ENCODE measurements around the gene FBXL17.

GRCh38 chr5:108315829-108316228, 66.1 kb downstream of the FBXL17 start:
- TF ChIP-seq CTCF (IDR thresholded peaks at IDR 0.05): no peak
- TF ChIP-seq POLR2A (IDR thresholded peaks at IDR 0.05): no peak

Data from Peyer's patch (tissue), 4 donors.